Endodermal cell (in vitro differentiated cells): ENCODE data around the gene KIRREL3. TPM values are rescaled to one million over a fixed set of nuclear protein-coding genes. Genes with fewer than 3 reads are reported as not detected.

ENCODE experiments used
- DNase-seq: peaks from one replicate; pipeline ENCODE4 v3.0.0-alpha.2; 2017
- H3K27ac ChIP-seq: 2 replicates; pipeline ENCODE4 v1.5.1; 2013; ENCODE audit warnings: mild to moderate bottlenecking, low read depth, low read length, moderate library complexity
- H3K27me3 ChIP-seq: 2 replicates; pipeline ENCODE4 v1.6.1; 2013; ENCODE audit warnings: mild to moderate bottlenecking, low read length, moderate library complexity; ENCODE audit not compliant: insufficient read depth, control insufficient read depth, poor library complexity, severe bottlenecking
- H3K36me3 ChIP-seq: 2 replicates; pipeline ENCODE4 v1.7.0; 2013; ENCODE audit warnings: mild to moderate bottlenecking, low read length, moderate library complexity; ENCODE audit not compliant: control insufficient read depth, insufficient read depth
- H3K4me1 ChIP-seq: one replicate; pipeline ENCODE4 v1.7.0; 2013; ENCODE audit warnings: low read length; ENCODE audit not compliant: control insufficient read depth, insufficient read depth
- H3K4me3 ChIP-seq: 2 replicates; pipeline ENCODE4 v1.5.1; 2013; ENCODE audit warnings: mild to moderate bottlenecking, low read length, moderate library complexity
- H3K9ac ChIP-seq: 2 replicates; pipeline ENCODE4 v1.6.1; 2013; ENCODE audit warnings: mild to moderate bottlenecking, low read length, moderate library complexity; ENCODE audit not compliant: poor library complexity, severe bottlenecking; ENCODE audit errors: extremely low read depth
- H3K9me3 ChIP-seq: 2 replicates; pipeline ENCODE4 v1.6.1; 2013; ENCODE audit warnings: mild to moderate bottlenecking, low read length, moderate library complexity; ENCODE audit not compliant: control insufficient read depth
- H3K27ac Mint-ChIP-seq: 2 replicates; pipeline ENCODE4 v1.8.0; 2020; ENCODE audit warnings: mixed read lengths
- H3K27me3 Mint-ChIP-seq: 2 replicates; pipeline ENCODE4 v1.8.0; 2021; ENCODE audit warnings: mild to moderate bottlenecking, mixed read lengths; ENCODE audit not compliant: insufficient read depth
- H3K36me3 Mint-ChIP-seq: 2 replicates; pipeline ENCODE4 v1.8.0; 2020; ENCODE audit warnings: low read depth, mixed read lengths
- H3K4me1 Mint-ChIP-seq: 2 replicates; pipeline ENCODE4 v1.8.0; 2020; ENCODE audit warnings: mixed read lengths
- H3K4me3 Mint-ChIP-seq: 2 replicates; pipeline ENCODE4 v1.8.0; 2020; ENCODE audit warnings: mild to moderate bottlenecking, moderate library complexity, mixed read lengths
- H3K9me3 Mint-ChIP-seq: 2 replicates; pipeline ENCODE4 v1.8.0; 2020; ENCODE audit warnings: mild to moderate bottlenecking, mixed read lengths
- WGBS, 2 experiments: methylation state at CpG; one replicate each; pipeline versions ENCODE4 v1.1.5 to v1.1.7; 2013; ENCODE audit warnings: missing lambda C conversion rate in 2 of 2, mixed read lengths in 1 of 2; ENCODE audit not compliant: insufficient coverage in 1 of 2, insufficient read length in 1 of 2; 5-methylcytosine and 5-hydroxymethylcytosine counted together
- total RNA-seq, 2 donors: library from RNA; stranded (reverse); fragmentation: NEBNext Ultra II Directional in 1 of 2; extraction: Animal tissue kit (Norgen Biotek cat#: 25700) in 1 of 2; gene quantifications; 2 replicates in 1 of 2; 3 replicates in 1 of 2; pipeline ENCODE4 v1.2.1, GENCODE V29; 2021
- TF ChIP-seq, protein P1 (sequence below): fragments of 200-600 bp; sonication (generic); conservative IDR thresholded peaks from 2 replicates; pipeline ENCODE4 v1.5.0; 2021; ENCODE audit warnings: antibody characterized with exemption, mild to moderate bottlenecking

Gene KIRREL3
- total RNA-seq, 2 donors from 2014 or later: 1.1 to 1.4 TPM

- no peaks in the 10 kb centered on the region for H3K4me1 ChIP-seq
- Mint-ChIP-seq H3K4me3 (no peak overlapping the region), H3K36me3 (no peaks in the 10 kb centered on the region), H3K27me3 (peaks cover 2% of the 10 kb centered on the region), H3K4me1 (peaks cover 2% of the 10 kb centered on the region), H3K9me3 (no peaks in the 10 kb centered on the region), H3K27ac (no peak overlapping the region)
- H3K36me3 ChIP-seq: no peaks in the 10 kb centered on the region
- H3K27me3 ChIP-seq: peaks cover 8% of the 10 kb centered on the region
- no peak for DNase-seq
- H3K9ac ChIP-seq: no peak overlapping the region
- no peak overlapping the region for H3K27ac ChIP-seq
- 79 to 84% methylated on average over 6 to 10 of the region's 10 CpGs for WGBS, 2 experiments
- H3K4me3 ChIP-seq: no peak overlapping the region
- TF ChIP-seq, protein P1, sequence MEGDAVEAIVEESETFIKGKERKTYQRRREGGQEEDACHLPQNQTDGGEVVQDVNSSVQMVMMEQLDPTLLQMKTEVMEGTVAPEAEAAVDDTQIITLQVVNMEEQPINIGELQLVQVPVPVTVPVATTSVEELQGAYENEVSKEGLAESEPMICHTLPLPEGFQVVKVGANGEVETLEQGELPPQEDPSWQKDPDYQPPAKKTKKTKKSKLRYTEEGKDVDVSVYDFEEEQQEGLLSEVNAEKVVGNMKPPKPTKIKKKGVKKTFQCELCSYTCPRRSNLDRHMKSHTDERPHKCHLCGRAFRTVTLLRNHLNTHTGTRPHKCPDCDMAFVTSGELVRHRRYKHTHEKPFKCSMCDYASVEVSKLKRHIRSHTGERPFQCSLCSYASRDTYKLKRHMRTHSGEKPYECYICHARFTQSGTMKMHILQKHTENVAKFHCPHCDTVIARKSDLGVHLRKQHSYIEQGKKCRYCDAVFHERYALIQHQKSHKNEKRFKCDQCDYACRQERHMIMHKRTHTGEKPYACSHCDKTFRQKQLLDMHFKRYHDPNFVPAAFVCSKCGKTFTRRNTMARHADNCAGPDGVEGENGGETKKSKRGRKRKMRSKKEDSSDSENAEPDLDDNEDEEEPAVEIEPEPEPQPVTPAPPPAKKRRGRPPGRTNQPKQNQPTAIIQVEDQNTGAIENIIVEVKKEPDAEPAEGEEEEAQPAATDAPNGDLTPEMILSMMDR: no peak
- H3K9me3 ChIP-seq: peaks cover 4% of the 10 kb centered on the region
Measured at GRCh38 chr11:126459691-126460281, 540.8 kb downstream of the KIRREL3 start.

GRCh38 chr11:126457817-126458216 lies 542.8 kb downstream of the KIRREL3 start:
- Histone ChIP-seq H3K4me3 (no peak overlapping the region), H3K9ac (no peak overlapping the region), H3K4me1 (peaks cover 8% of the 10 kb centered on the region), H3K27ac (no peak overlapping the region), H3K36me3 (no peaks in the 10 kb centered on the region), H3K27me3 (peaks cover 8% of the 10 kb centered on the region), H3K9me3 (no peaks in the 10 kb centered on the region)
- no peak for DNase-seq
- Mint-ChIP-seq H3K4me3 (no peak overlapping the region), H3K9me3 (no peaks in the 10 kb centered on the region), H3K4me1 (peaks cover 7% of the 10 kb centered on the region), H3K36me3 (no peaks in the 10 kb centered on the region), H3K27me3 (peaks cover 2% of the 10 kb centered on the region), H3K27ac (no peak overlapping the region)
- 93 to 94% methylated on average over 2 to 8 of the region's 8 CpGs for WGBS, 2 experiments
- TF ChIP-seq, protein P1: no peak

- peaks cover 11% of the 10 kb centered on the region for H3K4me1 Mint-ChIP-seq
- no peak for DNase-seq
- no peak overlapping the region for H3K9ac ChIP-seq
- no peak overlapping the region for H3K4me3 ChIP-seq
- H3K9me3 Mint-ChIP-seq: no peaks in the 10 kb centered on the region
- no peaks in the 10 kb centered on the region for H3K36me3 ChIP-seq
- no peaks in the 10 kb centered on the region for H3K9me3 ChIP-seq
- no peaks in the 10 kb centered on the region for H3K36me3 Mint-ChIP-seq
- H3K27me3 Mint-ChIP-seq: peaks cover under 1% of the 10 kb centered on the region
- H3K27me3 ChIP-seq: peaks cover 8% of the 10 kb centered on the region
- WGBS, 2 experiments: 86 to 92% methylated on average over 12 to 20 of the region's 20 CpGs
- H3K4me1 ChIP-seq: peaks cover 8% of the 10 kb centered on the region
- H3K27ac ChIP-seq: no peak overlapping the region
- H3K27ac Mint-ChIP-seq: no peak overlapping the region
- TF ChIP-seq, protein P1: no peak
- H3K4me3 Mint-ChIP-seq: no peak overlapping the region
Measured at GRCh38 chr11:126456783-126457542, 543.6 kb downstream of the KIRREL3 start.
